Vagina (tissue), 2 donors: ENCODE results near the gene KRT4. TPM values are rescaled to one million over a fixed set of nuclear protein-coding genes. Genes with fewer than 3 reads are reported as not detected.
"Not testable (repeated sequence)": the region's sequence is repeated elsewhere in the genome, so short reads cannot be mapped to it uniquely, and the experiment has no call there.

Experiments used
- DNase-seq, 2 donors: peaks; one replicate each; pipeline ENCODE4 v3.0.0-alpha.2; 2017; ENCODE audit errors: extremely low spot score in 2 of 2
- H3K27ac ChIP-seq: fragments of 200-600 bp; sonication (generic); one replicate; pipeline ENCODE4 v1.5.1; 2019
- H3K27me3 ChIP-seq: fragments of 200-600 bp; sonication (generic); one replicate; pipeline ENCODE4 v1.5.1; 2019
- H3K36me3 ChIP-seq, 2 donors: fragments of 200-600 bp; sonication (generic); one replicate each; pipeline ENCODE4 v1.5.1; 2017 to 2019
- H3K4me1 ChIP-seq: fragments of 200-600 bp; sonication (generic); one replicate; pipeline ENCODE4 v1.5.1; 2019
- H3K4me3 ChIP-seq, 2 donors: fragments of 200-600 bp; sonication (generic); 1 replicate in 1 of 2; 2 replicates in 1 of 2; pipeline ENCODE4 v1.5.1; 2016 to 2019
- H3K9me3 ChIP-seq: fragments of 200-600 bp; sonication (generic); one replicate; pipeline ENCODE4 v1.5.1; 2019
- POLR2A ChIP-seq, 2 donors: fragments of 450-650 bp; IDR thresholded peaks; one replicate each; pipeline ENCODE4 v1.6.1; 2017; ENCODE audit warnings: antibody characterized with exemption in 2 of 2, mild to moderate bottlenecking in 2 of 2, moderate library complexity in 2 of 2
- POLR2AphosphoS5 ChIP-seq, 2 donors: sonication (generic); formaldehyde crosslinking; IDR thresholded peaks; one replicate each; pipeline ENCODE4 v1.9.0; 2017; ENCODE audit warnings: antibody characterized with exemption in 2 of 2, mild to moderate bottlenecking in 2 of 2, low read depth in 1 of 2; ENCODE audit not compliant: insufficient read depth in 1 of 2
- intact Hi-C: fragments of 100-400 bp; cut with DNase I; formaldehyde crosslinking; loops from one replicate; pipeline ENCODE4 v1.15.1; 2023
- total RNA-seq: library from RNA; depleted of rRNA; stranded (reverse); fragments of >200 nt; gene quantifications from one replicate; pipeline ENCODE4 v1.2.3, GENCODE V29; 2016
- TF ChIP-seq, protein P1 (sequence below), 3 experiments: fragments of 450-650 bp in 2 of 3; fragments of 200-600 bp in 1 of 3; sonication (generic) in 1 of 3; IDR thresholded peaks; one replicate each; pipeline ENCODE4 v1.5.1; 2017 to 2019; ENCODE audit warnings: antibody characterized with exemption in 3 of 3, mild to moderate bottlenecking in 2 of 3, moderate library complexity in 2 of 3

Gene KRT4
- total RNA-seq, 1 donor from 2014 or later: 354 TPM

DNA sequence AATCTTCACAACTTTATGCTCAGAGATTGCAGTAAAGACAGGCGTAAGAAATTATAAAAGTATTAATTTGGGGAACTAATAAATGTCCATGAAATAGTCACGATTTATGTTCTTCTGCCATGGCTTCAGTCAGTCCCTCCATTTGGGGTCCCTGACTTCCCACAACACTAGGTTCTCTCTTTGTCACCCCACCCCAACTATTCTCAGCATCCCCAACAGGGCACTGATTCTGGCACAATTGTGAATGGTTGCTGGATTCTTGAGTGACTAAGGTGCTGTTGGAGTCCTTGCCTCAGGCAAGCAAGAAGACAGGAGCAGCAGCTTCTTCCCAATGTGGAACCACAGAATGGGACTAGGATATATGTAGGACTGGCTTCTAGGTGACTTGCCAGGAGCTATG is 52.1 kb downstream of the KRT4 start:
- no peak overlapping the region for H3K27ac ChIP-seq
- no peaks in the 10 kb centered on the region for H3K9me3 ChIP-seq
- H3K4me3 ChIP-seq: no peak overlapping the region
- H3K4me1 ChIP-seq: no peaks in the 10 kb centered on the region
- DNase-seq: no peak
- H3K27me3 ChIP-seq: no peaks in the 10 kb centered on the region
- H3K36me3 ChIP-seq: no peaks in the 10 kb centered on the region
- TF ChIP-seq, protein P1, sequence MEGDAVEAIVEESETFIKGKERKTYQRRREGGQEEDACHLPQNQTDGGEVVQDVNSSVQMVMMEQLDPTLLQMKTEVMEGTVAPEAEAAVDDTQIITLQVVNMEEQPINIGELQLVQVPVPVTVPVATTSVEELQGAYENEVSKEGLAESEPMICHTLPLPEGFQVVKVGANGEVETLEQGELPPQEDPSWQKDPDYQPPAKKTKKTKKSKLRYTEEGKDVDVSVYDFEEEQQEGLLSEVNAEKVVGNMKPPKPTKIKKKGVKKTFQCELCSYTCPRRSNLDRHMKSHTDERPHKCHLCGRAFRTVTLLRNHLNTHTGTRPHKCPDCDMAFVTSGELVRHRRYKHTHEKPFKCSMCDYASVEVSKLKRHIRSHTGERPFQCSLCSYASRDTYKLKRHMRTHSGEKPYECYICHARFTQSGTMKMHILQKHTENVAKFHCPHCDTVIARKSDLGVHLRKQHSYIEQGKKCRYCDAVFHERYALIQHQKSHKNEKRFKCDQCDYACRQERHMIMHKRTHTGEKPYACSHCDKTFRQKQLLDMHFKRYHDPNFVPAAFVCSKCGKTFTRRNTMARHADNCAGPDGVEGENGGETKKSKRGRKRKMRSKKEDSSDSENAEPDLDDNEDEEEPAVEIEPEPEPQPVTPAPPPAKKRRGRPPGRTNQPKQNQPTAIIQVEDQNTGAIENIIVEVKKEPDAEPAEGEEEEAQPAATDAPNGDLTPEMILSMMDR (IDR thresholded peaks at IDR 0.05): no peak
- no peak for TF ChIP-seq POLR2AphosphoS5 (IDR thresholded peaks at IDR 0.05; ENCODE audit: insufficient read depth in 1 of 2, low read depth in 1 of 2)
- TF ChIP-seq POLR2A (IDR thresholded peaks at IDR 0.05): no peak
- intact Hi-C loops: no loop called here

DNA sequence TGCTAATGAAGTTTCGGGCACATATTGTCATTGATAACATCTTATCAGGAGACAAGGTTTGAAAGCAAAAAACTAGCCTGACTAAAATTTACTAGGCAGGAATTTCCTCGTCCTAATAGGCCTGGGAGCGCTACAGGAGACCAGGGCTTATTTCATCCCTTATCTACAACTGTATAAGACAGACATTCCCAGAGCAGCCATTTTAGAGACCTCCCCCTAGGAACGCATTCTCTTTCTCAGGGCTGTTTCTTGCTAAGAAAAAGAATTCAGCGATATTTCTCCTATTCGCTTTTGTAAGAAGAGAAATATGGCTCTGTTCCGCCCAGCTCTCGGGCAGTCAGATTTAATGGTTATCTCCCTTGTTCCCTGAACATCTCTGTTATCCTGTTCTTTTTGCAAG is 52.7 kb downstream of the KRT4 start:
- H3K27me3 ChIP-seq, H3K4me3 ChIP-seq, H3K36me3 ChIP-seq, H3K27ac ChIP-seq, intact Hi-C loops, DNase-seq, H3K9me3 ChIP-seq, H3K4me1 ChIP-seq: not testable (repeated sequence)

DNA sequence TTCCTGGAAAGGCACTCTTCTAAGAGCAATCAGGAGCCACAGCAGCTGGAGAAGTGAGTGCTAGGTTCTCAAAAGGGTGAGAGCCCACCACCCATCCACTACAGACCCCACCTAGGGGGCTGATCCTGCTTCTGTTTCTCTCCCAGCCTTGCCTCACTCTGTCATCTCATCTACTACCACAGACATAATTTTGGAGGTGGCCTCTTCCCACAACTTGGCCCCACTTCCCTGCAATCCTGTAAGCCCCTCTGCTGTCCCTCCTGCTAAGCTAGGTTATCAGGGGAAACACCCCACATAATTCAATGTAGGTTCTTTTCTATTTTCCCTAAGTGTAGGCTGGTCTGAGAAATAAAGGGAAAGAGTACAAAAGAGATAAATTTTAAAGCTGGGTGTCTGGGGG is 53.3 kb downstream of the KRT4 start:
- TF ChIP-seq POLR2AphosphoS5 (IDR thresholded peaks at IDR 0.05; ENCODE audit: insufficient read depth in 1 of 2, low read depth in 1 of 2) (no peak), POLR2A (IDR thresholded peaks at IDR 0.05) (no peak)
- TF ChIP-seq, protein P1 (IDR thresholded peaks at IDR 0.05): no peak
- Histone ChIP-seq H3K4me1 (no peaks in the 10 kb centered on the region), H3K27ac (no peak overlapping the region), H3K9me3 (no peaks in the 10 kb centered on the region), H3K27me3 (no peaks in the 10 kb centered on the region), H3K36me3 (no peaks in the 10 kb centered on the region), H3K4me3 (no peak overlapping the region)
- intact Hi-C loops: no loop called here
- no peak for DNase-seq

DNA sequence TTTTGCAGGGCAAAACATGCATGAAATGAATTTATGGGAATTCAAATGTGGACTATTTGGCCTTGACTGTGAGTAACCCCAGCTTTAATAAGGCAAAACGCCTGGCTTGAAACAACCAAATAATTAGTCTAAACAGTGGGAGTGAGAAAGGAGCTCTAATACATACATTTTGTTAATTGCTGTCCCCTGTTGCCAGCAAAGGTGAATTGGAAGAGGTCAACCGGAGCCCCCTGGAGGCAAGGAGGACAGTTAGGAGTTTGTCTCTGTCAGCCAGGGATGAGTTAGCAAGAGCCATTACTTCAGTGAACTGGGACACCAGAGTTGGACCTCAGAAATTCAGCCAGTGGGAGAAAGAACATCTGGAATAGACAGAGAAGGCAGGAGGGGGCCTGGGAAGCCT is 54.2 kb downstream of the KRT4 start:
- TF ChIP-seq POLR2A (IDR thresholded peaks at IDR 0.05) (no peak), POLR2AphosphoS5 (IDR thresholded peaks at IDR 0.05; ENCODE audit: insufficient read depth in 1 of 2, low read depth in 1 of 2) (no peak)
- Histone ChIP-seq H3K9me3 (no peaks in the 10 kb centered on the region), H3K27ac (no peak overlapping the region), H3K27me3 (no peaks in the 10 kb centered on the region), H3K36me3 (no peaks in the 10 kb centered on the region), H3K4me1 (no peaks in the 10 kb centered on the region), H3K4me3 (no peak overlapping the region)
- no peak for DNase-seq
- intact Hi-C loops: no loop called here

DNA sequence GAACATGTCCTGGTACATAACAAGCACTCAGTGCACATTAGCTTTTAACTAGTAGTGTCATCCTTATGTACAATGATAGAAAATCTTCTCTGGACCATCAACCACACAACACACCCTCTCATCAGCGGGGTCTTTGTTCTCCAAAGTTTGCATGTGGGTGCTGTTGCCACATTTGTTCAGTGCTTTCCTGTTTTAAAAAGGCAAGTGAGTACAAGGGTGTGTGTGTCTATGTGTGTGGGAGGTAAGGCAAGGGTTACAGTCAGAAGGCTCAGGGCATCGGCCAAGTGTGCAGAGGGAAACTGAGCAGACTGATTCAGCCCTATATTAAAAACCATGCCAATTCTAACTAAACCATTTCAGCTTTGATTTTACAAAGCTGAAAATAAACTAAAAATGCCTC is 54.7 kb downstream of the KRT4 start:
- DNase-seq: no peak
- Histone ChIP-seq H3K4me3 (no peak overlapping the region), H3K9me3 (no peaks in the 10 kb centered on the region), H3K4me1 (no peaks in the 10 kb centered on the region), H3K27me3 (no peaks in the 10 kb centered on the region), H3K27ac (no peak overlapping the region), H3K36me3 (no peaks in the 10 kb centered on the region)
- TF ChIP-seq POLR2AphosphoS5 (IDR thresholded peaks at IDR 0.05; ENCODE audit: insufficient read depth in 1 of 2, low read depth in 1 of 2) (no peak), POLR2A (IDR thresholded peaks at IDR 0.05) (no peak)
- TF ChIP-seq, protein P1 (IDR thresholded peaks at IDR 0.05): no peak
- intact Hi-C loops: no loop called here

DNA sequence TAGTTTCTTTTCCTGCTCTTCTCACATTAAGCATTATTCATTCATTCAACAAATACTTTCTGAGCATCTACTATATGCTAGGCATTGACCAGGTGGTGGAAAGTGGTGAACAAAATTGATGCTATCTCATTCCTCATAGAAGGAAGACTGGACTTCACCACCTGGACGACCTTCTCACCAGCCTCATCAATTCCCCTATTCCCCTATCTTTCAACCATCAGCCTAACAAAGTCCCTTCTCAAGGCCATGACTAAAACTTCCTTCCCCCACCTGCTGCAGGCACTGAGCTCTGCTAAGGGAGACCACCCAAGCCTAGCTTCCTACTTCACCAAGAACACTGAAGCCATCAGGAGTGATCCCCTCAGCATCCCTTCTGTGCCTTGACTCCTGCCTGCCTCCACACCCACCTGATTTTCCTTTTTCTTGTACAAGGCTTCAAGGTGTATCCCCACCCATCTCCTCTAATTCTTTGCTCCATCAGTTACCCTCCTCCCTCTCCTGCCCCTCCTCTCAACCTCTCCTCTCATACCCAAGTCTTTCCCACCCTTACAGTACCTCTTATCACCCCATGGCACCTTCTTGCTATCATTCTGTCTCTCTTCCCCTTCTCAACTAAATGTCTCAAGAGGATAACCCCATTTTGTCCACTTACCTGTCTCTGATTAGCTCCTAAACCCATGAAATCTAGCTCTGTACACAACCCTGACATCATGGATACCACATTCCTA is 56.3 kb downstream of the KRT4 start:
- no peak overlapping the region for H3K4me3 ChIP-seq
- H3K9me3 ChIP-seq: no peaks in the 10 kb centered on the region
- no peaks in the 10 kb centered on the region for H3K36me3 ChIP-seq
- DNase-seq: no peak
- intact Hi-C loops: no loop called here
- no peaks in the 10 kb centered on the region for H3K27me3 ChIP-seq
- no peaks in the 10 kb centered on the region for H3K4me1 ChIP-seq
- H3K27ac ChIP-seq: no peak overlapping the region
- TF ChIP-seq POLR2A (IDR thresholded peaks at IDR 0.05): no peak
- TF ChIP-seq POLR2AphosphoS5 (IDR thresholded peaks at IDR 0.05; ENCODE audit: insufficient read depth in 1 of 2, low read depth in 1 of 2): no peak
- TF ChIP-seq, protein P1 (IDR thresholded peaks at IDR 0.05): no peak
